ENCODE results near the gene YBX1. TPM values are rescaled to one million over a fixed set of nuclear protein-coding genes. Genes with fewer than 3 reads are reported as not detected.
"Not testable (repeated sequence)": the region's sequence is repeated elsewhere in the genome, so short reads cannot be mapped to it uniquely, and the experiment has no call there.

The YBX1 gene
- polyA plus RNA-seq, 1 donor, result 1,149 TPM

GRCh38 chr1:42690477-42691156 lies 8.4 kb downstream of the YBX1 start:
- no peak for DNase-seq

GRCh38 chr1:42691157-42691498 lies 8.9 kb downstream of the YBX1 start:
- no peak for DNase-seq

- DNase-seq, result no peak
These were observed 10.2 kb downstream of the YBX1 start for GRCh38 chr1:42692461-42692860.

GRCh38 chr1:42692911-42693310 lies 10.7 kb downstream of the YBX1 start:
- DNase-seq, result no peak

GRCh38 chr1:42698081-42698813 lies 16.0 kb downstream of the YBX1 start:
- no peak for DNase-seq

- DNase-seq, result no peak
These were observed 17.8 kb downstream of the YBX1 start for GRCh38 chr1:42700006-42700405.

- DNase-seq, result no peak
These were observed 21.8 kb downstream of the YBX1 start for GRCh38 chr1:42703888-42704464.

GRCh38 chr1:42712808-42713207 lies 30.6 kb downstream of the YBX1 start:
- DNase-seq, result not testable (repeated sequence)

GRCh38 chr1:42713293-42713692 lies 31.1 kb downstream of the YBX1 start:
- no peak for DNase-seq

GRCh38 chr1:42714441-42714840 lies 32.2 kb downstream of the YBX1 start:
- not testable (repeated sequence) for DNase-seq

GRCh38 chr1:42720868-42721267 lies 38.6 kb downstream of the YBX1 start:
- no peak for DNase-seq

- DNase-seq, result no peak
These were observed 39.7 kb downstream of the YBX1 start for GRCh38 chr1:42721926-42722325.

GRCh38 chr1:42722403-42722802 lies 40.2 kb downstream of the YBX1 start:
- not testable (repeated sequence) for DNase-seq

- DNase-seq, result no peak
These were observed 41.3 kb downstream of the YBX1 start for GRCh38 chr1:42723511-42723910.

- not testable (repeated sequence) for DNase-seq
These were observed 43.6 kb downstream of the YBX1 start for GRCh38 chr1:42725820-42726219.

- no peak for DNase-seq
These were observed 47.8 kb downstream of the YBX1 start for GRCh38 chr1:42730002-42730401.

GRCh38 chr1:42730988-42731387 lies 48.8 kb downstream of the YBX1 start:
- DNase-seq, result no peak

- DNase-seq, result no peak
These were observed 49.4 kb downstream of the YBX1 start for GRCh38 chr1:42731585-42731984.

- DNase-seq, result peak; percentile 38
These were observed 50.0 kb downstream of the YBX1 start for GRCh38 chr1:42732126-42732680.

- no peak for DNase-seq
These were observed 51.4 kb downstream of the YBX1 start for GRCh38 chr1:42733415-42734200.

GRCh38 chr1:42734201-42735035 lies 52.2 kb downstream of the YBX1 start:
- DNase-seq, result no peak

GRCh38 chr1:42735056-42735455 lies 52.8 kb downstream of the YBX1 start:
- no peak for DNase-seq

Measured in hindlimb muscle (tissue), 1 donor.